Activated CD4-positive, CD25-positive, alpha-beta regulatory T cell (primary cell): ENCODE results near the gene CBLB.

Experiments
- DNase-seq, 4 experiments: peaks; one replicate each; lab custom pipeline; 2025; lab: John Stamatoyannopoulos, UW

CBLB gene

DNA sequence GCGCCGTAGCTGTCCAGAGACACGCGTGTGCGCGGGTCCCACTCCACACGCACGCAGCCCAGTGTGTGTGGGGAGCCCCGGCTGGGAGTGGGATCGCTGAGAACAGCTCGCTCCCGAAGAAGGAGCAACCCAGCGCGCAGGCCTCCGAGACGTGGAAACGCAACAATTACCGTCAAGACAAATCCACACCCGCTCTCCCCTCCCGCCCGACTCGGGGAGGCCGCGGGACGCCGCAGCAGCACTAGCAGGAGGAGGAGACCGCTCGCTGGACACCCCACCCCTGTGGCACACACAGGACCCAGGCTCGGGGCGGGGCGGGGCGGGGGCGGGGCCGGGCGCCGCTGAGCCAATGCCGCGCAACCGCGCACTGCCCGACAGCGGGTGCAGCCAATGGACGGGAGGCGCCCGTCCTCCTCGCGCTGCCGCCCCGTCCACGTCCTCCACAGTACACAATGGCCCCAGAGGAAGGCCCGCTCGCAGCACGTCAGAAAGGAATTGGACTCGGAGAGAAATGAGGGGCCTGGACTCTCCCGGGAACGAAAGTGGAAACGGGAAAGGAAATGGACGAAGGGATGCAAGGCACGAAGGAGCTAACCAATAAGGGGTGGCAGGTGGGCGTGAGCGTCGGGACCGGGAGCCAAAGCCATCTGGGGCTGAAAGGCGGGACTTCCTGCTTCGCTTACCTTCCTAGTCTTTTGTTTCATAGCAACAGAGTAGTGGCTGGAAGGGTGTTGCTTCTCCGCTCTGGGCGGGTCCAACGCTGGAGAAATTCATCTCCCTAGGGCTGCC, at the start of gene CBLB:
TSS of gene CBLB (minus strand) at position 271 of the 789 bp plus-strand sequence. CDS start 1,435 bp downstream, outside the sequence.
- DNase-seq, result peak; percentile 62 to 81 (median 74)

DNA sequence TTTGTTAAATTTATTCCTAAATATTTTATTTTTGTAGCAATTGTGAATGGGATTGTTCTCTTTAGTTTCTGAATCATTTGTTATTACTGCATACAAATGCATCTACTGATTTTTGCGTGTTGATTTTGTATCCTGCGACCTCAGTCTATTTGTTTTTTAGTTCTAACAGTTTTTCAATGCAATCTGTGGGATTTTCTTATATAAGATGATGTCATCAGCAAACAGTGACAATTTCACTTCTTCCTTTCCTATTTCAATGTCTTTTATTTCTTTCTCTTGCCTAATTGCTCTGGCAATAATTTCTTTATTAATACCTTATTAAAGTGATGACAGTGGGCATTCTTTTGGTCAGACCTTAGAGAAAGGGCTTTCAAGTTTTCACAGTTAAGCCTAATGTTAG, 48.0 kb upstream of the CBLB start:
- no peak for DNase-seq

DNA sequence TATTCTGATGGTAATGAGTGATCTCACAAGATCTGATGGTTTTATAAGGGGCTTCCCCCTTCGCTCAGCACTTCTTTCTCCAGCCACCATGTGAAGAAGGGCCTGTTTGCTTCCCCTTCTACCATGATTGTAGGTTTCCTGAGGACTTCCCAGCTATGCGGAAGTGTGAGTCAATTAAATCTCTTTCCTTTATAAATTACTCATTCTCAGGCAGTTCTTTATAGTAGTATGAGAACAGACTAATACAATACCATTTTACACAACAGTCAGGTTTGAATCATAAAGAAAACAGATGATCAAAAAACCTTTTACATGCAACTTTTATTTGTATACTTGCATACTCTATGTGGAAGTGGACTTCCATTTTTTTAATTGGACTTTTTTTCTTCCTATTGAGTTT, 46.7 kb upstream of the CBLB start:
- no peak for DNase-seq

DNA sequence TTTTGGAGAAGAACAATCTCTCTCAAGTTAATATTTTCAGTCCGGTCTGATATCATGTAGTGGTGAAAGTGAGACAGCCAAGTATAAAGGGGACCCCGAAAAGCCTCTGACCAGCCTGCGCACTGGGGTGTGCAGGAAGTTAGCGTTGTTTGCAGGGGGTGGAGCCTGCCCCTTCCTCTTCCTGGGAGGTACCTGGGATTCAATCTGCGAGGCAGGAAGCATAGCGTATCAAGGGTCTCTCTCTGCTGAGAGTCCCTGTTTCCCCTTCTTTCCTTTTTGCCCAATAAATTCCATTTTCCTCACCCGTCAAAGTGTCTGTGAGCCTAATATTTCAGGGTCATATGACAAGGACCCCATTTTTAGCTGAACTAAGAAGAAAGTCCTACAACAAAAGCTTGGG, 44.8 kb upstream of the CBLB start:
- no peak for DNase-seq

DNA sequence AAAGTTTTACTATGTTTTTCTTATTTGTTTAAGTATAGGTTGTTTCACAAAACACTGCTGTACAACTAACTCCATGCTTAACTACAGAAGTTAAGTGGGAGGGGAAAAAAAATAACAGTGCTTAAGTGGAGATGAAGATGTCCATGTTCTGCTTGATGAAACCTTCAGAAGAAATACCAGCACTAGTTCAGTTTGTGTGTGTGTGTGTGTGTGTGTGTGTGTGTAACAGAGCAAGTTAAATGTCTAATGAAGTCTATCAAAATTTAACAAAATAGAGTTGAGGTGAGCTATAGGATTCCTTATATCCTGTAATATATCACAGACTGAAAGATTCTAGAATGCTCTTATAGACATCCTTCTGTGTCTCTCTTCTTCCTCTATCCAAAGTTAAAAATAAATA, 44.1 kb upstream of the CBLB start:
- no peak for DNase-seq

DNA sequence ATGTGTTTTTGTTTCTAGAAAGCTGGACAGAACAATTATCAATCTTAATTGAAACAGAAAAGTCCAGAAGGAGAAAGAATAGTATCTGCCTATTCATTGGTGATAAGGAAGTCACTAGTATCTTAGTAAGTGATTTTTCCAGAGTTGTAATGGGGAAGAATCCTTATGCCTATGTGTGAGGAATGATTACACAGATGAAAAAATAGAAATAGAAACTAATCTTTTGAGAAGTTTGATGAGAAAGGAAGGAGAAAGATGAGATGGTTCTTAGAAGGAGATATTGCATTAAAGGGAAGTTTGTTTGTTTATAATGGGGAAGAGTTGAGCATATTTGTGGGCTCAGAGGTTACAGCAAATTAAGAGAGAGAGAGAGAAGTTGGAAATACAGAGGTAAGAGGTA, 42.7 kb upstream of the CBLB start:
- DNase-seq, result no peak

DNA sequence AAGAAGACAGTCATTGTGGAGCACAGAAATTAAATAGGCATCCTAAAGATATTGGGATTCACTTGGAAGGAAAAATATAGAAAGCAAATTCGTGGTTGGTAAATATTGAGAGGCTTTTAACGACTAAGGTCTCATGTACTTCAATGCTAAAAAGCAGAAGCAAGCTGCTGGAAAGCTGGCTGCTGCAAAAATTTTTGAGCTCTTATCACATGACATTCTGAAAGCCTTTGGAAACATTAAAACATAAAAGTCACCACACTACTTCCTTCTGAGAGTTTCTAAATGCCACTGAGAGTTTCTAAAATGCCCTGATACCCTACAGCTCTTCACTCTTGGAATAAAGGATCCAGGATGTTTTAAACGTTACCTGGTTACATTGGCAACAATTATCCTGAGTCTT, 39.0 kb upstream of the CBLB start:
- DNase-seq, result no peak

DNA sequence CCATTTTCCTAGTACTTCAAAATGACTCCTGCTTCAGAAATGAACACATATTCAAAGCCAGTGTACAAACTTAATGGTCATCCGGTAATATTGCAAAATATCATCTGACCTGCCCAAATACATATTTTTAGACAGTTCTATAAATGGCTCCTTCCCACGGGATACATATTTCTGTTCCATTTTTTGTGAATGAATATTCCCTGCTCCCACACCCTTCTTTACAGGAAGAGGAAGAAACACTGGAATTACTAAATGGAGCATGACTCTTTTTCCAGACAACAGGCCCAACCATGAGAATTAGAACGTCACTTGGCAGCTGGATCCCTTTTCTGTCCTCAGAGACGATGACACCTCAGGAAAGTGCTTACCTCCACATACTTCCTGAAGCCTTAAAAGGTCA, 38.0 kb upstream of the CBLB start:
- no peak for DNase-seq

DNA sequence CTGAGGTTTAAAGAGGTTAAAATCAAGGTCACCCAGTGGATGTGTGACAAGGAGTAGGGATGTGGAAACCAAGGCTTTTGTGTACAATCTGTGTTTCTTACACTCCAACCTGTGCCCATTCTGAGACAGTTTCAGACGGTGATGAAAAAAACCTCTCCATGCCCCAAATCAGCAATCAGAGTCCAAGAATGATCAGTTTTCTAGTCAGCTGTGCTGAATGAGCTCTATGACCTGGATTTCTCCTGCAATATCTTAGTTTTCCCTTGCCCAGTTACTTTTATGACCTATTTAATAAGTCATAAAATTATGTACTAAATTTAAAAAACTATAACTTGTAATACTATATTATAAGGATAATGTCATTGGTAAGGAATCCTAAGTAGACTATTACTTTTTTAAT, 37.5 kb upstream of the CBLB start:
- DNase-seq, result no peak

DNA sequence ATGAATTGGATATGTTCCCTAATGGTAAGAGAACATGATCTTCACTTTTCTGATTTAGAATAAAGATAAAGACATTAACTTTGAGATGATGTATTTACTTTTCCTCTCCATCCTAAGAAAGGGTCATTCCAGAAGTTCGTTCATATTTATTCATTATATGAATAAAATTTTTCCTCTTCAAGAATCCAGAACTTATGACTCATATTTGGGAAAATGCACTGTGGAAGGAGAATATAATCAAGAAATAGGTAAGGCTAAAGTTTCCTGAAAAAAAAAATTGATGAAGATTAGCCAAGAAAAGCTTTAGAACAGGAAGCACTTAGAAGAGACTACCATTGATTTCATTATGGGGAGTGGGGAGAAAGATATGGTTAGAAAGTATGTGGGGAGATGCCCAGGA, 36.5 kb upstream of the CBLB start:
- DNase-seq, result no peak

DNA sequence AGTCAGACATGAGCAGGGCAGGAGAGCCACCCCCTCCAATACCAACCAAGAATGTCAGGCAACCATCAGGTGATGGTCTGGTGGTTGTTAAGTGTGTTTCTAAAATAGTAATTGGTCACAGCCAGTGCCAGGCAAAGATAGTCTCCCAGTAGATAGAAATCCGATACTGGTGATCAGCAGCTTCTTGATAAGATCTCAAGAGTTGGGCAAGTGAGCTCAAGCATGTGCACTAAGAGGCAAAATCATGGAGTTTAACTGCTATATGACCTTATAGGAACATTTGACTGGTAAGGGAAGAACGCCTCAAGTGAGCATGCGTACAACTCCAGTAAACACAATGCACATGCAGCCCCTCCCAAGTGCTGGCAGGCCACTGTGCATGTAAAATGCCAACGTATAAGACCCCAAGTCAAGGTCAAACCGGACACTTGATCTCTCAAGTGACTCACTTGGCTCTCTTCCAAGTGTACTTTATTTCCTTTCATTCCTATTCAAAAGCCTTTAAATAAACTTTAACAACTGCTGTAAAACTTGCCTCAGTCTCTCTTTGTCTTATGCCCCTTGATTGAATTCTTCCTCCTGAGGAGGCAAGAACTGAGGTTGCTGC, 36.0 kb upstream of the CBLB start:
- no peak for DNase-seq

DNA sequence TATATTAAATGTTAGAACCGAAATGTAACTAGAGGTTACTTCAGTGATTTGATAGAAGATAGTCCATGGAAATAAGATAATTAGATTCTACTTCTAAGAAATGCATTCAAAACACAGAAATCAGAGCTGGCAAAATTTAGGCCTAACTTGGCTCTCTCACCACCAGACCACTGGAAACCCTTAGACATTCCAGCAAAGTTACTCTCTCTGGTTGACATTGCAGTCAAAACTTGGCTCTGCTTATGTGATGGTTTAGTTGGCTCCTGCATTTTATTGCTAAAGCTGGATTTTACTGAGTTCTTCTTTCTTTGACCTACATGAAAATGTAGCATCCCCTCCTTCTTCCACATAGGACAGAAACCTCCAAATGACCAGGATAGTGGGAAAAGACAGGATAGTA, 35.4 kb upstream of the CBLB start:
- no peak for DNase-seq

DNA sequence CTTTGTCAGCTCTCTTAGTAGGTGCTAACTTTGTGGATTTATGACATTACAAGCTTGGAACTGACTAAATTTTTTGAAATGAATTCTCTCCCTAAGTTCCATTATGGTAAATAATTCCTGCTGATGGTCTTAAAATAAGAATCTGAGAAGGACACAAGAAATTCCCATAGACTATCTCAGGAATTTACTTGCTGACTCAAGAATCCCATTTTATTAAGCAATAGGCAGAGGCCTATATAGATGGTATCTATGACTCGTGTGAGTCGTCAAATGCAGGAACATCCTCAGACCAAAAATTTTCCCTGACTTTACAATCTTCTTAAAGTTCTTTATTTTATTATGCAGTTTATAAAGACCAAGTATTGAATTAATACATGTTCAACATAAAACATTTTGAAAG, 30.7 kb upstream of the CBLB start:
- DNase-seq, result no peak

DNA sequence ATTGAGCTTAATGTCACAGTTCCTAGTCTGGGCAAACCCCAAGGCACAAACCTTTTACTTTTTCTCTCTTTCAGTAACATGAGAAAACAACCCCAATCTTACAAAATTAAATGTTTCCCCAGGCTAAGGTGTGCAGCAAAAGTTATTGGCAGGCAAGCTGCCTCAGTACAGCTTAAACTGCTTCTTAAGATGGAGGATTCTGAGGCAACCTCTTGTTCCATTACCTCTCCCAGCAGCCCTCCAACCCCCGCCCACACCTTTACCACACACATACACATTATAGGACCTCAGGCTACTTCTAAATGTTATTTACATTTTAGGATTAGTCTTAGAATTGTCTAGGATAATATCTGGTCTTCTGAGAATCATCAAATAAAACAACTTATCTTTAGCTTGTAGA, 22.3 kb upstream of the CBLB start:
- DNase-seq, result no peak

DNA sequence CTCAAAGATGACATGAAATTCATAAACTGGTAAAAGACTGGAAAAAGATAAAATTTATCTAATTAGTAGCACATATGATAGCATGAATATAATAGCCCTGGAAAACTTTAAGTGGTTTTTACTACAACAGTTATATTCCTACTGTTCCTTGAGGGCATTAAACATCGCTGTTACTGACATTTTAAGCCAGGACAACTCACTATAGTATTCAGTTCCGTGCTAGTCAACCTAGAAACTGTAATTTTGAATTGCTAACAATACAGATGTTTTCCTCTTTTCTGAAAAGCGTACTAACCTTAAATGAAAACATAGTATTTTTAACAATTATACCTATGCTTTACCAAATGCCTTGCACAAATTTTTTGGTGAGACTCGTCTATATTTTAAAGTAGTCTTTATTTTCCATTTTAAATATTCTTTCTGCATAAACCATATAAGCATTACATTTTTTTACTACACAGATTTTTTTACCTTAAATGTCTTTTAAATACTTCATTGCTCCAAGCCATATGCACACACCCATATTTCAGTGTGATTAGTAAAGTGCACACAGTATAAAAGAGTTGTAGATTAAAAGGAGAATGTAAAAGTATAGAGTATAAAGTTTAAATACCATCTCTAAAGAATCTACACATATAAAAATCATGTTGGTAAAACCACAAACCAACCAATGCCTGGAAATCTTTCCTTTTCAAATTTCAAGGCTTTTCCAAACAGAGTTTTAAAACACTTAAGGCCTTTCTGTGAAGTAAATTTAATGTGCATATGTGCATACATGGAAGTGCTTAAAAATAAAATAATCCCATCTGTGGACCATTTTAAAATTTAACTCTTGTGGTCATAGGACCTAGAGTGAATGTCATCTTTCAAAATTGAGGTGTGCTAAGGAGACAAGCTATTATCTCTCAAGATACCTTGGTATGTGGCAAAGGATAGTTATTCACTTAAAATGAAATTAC, 20.1 kb upstream of the CBLB start:
- no peak for DNase-seq

DNA sequence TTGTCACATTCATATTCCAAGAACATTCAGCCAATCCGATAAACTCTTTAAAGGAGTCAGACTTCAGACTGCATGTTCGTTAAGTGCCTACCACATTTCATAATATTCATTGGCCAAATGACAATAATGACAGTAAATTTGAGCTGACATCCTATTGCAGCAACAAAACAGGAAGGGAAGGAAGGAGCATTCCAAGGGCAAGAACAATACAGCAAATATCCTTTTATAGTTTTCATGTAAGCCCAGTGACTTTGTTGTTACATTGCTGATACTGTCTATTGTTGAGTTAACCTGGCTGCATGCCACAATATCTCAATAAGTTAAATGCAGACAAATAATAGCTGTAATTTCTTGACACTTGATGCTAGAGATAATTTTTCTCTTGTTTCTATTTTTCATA, 16.4 kb upstream of the CBLB start:
- no peak for DNase-seq

DNA sequence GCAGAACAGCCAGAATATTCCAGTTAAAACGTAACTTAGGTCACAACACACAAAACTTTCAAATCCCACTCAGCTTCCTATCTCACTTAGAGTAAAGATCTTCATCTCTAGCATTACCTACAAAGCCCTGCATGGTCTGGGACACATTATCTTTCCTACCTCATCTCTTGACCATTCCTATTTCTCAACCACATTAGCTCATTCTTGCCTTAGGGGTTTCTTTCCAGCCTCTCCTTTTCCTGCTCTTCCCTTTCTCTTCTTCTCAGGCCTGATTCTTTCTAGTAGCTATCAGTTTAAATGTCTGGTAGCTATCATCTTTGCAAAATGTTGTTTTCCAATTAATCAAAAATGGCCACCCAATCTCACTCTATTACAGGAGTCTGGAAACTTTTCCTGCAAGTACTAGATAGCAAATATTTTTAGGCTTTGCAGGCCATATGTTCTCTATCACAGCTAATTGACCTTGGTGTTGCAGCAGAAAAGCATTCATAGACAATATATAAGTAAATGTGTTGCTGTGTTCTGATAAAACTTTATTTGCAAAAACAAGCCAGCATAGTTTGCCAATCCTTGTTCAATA, 15.1 kb upstream of the CBLB start:
- no peak for DNase-seq

DNA sequence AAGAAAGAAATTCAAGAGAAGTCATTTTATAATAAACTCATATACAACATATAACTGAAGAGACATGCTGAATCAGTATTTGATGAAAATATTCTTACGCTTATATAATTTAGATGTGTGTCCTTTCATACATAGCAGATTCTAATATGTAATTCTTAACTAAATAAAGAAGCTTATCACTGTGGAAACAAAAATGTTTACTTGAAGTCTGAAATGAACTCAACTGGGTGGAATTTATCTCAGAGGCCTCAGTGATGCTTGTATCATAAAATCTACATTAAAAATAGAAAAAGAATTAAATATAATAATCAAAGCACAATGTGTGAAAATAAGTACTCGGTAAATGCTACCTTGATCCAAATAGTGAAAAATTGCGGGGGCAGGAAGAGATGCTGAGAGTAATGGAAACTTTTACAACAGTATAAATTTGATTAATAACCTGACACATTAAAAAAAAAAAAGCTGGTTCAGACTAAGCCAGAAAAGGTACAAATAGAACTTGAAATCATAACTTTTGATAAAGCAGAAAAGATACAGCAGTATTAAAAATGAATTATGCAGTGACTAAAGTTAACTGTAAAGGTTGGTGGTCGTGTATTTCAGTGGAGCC, 12.0 kb upstream of the CBLB start:
- DNase-seq, result no peak

DNA sequence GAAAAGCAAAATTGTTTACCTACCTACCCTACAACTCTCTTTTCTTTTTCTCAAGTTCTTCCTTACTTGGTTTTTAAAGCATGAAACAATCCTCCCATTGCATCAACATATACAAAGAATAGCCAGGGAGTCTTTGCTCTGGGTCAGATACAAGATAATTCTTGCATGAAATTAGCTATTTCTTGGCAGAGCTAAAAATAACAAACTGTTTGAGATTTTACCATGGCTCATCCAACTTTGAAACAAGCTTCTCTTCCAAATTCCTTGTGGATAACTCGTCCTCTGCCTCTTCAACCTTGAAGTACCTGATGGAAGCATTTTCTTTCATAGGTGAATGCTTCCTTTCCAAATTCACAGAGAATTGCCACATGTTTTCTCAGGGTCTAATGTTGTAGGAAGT, 9.2 kb upstream of the CBLB start:
- no peak for DNase-seq

DNA sequence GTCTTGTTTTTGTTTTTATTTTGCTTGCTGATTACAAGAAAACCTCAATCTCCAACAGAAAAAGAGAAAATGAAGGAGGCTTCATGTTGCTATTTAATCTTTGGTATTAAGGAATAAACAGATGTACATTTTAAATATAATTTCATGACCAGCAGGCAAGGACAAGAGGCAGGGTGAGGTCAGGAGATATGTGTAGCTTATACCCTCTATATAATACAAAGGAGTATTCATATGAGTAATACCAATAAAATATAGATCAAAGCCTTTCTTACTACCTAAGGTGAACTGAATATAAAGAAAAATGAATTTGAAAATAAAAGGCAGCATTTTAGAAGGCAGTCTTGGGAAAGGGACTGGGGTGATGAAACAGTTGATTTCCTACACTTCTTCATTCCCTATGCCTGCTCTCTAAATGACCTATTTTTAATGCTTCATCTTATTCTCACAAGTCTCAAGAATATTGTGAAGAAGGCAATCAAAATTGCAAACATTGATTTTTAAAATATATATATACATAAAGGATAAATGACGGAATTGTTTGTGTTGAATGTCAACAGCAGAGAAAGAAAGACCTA, 8.6 kb upstream of the CBLB start:
- no peak for DNase-seq

DNA sequence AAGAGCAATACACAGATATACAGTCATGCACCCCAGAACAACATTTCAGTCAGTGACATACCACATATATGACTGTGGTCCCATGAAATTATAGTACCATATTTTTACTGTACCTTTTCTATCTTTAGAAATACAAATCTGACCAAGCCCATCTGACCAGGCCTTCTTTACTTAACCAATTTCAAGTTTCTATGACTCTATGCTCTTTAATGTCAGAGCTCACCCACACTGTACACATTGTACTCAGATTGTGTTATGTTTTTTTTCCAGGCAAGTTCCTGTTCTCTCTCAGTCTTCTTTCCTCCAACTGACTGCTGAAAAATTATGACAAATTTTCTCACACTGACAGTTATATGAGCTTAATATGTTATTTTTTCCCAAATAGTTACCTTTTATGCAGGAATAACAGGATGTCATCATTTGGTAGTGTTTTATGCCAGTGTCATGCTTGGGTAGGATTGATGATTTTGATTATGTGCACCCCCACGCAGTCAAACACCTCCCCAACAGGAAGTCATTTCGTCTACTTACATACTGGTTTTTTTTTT, 8.0 kb upstream of the CBLB start:
- no peak for DNase-seq
